Inflammatory macrophage treated with lipopolysaccharide for 4 hours (primary cell): ENCODE data around the gene RAG2.

Experiments
- DNase-seq: peaks from one replicate; pipeline ENCODE4 v3.0.0-alpha.2; 2020

The RAG2 gene

DNA sequence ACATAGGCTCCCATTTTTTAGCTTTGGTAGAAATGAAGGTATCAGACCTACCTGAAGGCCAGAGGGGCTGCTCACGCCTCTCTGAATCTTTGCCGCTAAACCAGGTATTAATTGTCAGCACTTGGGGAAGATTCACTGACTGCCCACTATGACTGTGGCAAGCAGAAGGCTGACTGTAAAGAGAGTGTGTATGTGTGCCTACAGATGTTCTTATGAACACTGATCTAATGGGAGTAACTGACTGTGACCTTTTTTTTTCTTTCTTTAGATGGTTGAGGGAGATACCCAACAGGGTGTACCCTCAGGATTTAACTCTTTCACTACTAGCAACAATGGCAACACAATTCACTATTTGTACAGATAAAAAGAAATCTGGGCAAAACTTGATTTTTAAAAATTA is at the start of gene RAG2:
Gene RAG2 (minus strand): TSS at position 186 of the 400 bp plus-strand sequence. CDS start 4,068 bp downstream, outside the sequence.
- DNase-seq = no peak

GRCh38 chr11:36638556-36638955 is 40.5 kb upstream of the RAG2 start:
- no peak for DNase-seq

GRCh38 chr11:36635066-36635862 is 37.2 kb upstream of the RAG2 start:
- DNase-seq = no peak

GRCh38 chr11:36631774-36632173 is 33.7 kb upstream of the RAG2 start:
- no peak for DNase-seq

GRCh38 chr11:36628765-36629244 is 30.8 kb upstream of the RAG2 start:
- DNase-seq = no peak

- no peak for DNase-seq
Observed at GRCh38 chr11:36628141-36628540, 30.1 kb upstream of the RAG2 start.

- DNase-seq = no peak
Observed at GRCh38 chr11:36627471-36627870, 29.4 kb upstream of the RAG2 start.

GRCh38 chr11:36627006-36627405 is 29.0 kb upstream of the RAG2 start:
- DNase-seq = no peak

DNA sequence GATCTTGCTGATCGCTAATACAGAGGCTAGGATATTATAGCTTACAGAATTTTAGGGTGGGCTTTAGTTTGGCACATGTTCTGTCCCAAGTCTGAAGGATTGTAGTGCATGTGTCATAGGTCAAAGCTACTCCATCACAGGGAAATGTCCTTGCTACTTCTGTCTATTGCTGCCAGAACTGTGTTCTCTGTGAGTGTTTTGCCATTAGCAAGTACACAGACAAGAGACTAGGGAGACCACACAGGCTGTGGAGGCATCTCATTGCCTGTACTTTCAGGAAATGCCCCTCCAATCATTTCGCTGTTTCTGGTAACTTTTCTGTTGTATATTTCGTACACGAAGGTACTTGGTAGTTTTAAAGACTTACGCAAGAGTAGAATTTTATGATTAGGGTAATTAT is 25.5 kb upstream of the RAG2 start:
- DNase-seq = no peak

GRCh38 chr11:36622431-36623136 is 24.5 kb upstream of the RAG2 start:
- peak; percentile 39 for DNase-seq

- DNase-seq = peak; percentile 53
Observed at GRCh38 chr11:36620246-36620645, 22.2 kb upstream of the RAG2 start.

DNA sequence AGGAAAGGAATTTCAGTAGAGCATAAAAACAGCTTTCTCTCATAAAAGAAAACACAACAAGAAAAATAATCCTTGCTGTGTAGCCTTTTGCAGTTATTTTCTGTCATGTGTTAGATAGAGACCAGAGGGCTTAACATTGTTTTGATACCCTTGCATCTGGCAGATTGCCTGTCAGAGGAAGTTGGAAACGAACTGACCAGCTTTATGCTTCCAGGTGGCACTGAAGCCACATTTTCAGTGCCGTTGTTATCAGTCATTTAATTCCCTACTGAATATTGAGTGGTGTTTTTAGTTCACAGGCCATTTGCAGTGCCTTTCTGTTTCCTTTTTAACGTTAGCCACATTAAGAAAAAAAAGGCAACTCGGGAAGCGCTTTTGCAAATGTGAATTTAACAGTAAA is 21.5 kb upstream of the RAG2 start:
- DNase-seq = no peak

- no peak for DNase-seq
Observed at GRCh38 chr11:36618363-36619047, 20.5 kb upstream of the RAG2 start.

DNA sequence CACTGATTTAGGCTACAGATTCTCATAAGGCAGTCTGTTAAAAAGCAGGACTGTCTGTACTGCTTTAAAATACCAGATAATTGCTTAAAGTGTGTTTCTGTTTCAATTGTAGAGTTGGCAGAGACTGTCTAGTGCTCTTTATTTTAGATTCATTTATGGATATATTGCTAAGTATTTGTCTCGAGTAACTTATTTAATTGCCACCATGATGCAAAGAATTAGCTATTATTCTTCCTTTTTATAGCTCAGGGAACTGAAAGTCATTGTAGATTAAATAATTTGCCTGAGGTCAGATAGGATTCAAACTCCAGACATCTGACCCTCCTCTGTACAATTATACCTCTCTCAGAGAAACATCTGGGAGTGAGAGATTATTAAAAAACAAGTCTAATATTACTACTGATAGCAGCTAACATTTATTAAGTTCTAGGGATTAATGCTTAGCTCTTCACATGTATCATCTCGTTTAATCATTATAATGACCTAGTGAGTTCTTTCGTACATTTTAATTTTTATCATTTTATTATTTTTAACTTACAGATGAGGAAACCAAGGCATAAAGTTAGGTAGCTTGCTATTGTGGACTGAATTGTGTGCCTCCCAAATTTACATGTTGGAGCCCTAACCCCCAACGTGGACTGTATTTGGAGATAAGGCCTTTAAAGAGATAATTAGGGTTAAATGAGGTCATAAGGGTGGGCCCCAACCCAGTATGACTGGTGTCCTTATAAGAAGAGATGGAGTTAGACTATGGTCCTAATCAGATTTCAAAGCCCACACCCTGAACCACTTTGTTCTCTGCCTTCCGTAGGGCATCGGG is 19.7 kb upstream of the RAG2 start:
- no peak for DNase-seq

DNA sequence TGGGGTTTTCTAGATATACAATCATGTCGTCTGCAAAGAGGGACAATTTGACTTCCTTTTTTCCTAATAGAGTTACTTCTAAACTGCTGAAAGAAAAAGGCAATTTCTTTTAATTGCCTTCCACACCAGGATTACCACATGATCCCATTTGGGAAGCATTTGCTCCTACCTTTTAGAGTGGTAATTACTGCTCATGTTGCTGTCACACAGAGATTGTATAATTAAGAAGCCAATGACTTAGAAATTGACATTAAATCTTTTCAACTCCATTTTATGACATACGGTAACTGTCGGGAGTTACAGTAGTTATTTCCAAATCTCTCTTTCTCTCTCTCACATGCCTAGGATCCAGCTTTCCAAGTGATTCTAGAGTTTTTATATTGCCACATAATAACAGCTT is 17.8 kb upstream of the RAG2 start:
- DNase-seq = no peak

- no peak for DNase-seq
Observed at GRCh38 chr11:36609383-36609782, 11.3 kb upstream of the RAG2 start.

- DNase-seq = no peak
Observed at GRCh38 chr11:36608491-36609199, 10.6 kb upstream of the RAG2 start.

DNA sequence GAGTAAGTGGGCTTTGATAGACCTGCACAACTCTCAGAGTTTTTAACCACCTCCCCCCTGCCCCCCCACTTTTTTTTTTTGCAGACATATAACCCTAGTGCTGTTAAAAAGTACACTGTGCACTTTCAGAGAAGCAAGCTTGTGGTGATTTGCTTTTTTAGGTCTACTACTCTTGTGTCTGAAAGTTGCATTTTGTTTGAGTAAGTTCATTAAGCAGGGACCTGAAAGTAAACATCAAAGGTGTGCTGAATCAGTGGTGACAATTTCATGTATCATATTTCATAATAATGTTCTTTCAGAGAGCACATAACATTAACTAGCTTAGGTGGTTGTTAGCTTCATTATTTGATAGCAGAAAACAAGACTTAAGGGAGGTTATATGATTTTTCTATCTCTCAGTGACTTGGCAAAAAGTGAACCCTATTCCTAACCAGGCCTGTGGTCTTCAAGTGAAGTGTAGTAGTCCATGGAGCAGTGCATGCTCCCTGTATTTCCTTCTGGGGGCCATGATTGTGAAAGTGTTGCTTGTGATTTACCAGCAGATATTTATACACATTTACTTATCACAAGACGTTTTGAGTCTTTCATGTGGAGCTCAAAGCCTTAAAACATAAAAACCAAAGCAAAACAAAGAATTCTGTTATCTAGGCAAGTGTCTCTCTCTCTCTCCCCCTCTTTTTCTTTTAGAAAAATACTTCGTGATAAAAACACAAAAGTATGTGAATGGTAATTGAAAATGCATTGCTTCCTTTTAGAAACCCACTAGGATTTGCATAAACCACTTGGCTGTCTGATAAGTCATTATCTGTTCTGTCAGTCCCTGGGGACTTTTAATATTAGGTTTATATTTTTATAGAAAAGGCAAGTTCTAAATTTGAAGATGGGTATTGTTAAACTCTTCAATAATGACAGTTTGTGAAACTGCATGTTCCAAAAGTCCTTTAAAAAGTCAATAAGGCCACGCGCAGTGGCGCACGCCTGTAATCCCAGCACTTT is 7.5 kb upstream of the RAG2 start:
- no peak for DNase-seq

DNA sequence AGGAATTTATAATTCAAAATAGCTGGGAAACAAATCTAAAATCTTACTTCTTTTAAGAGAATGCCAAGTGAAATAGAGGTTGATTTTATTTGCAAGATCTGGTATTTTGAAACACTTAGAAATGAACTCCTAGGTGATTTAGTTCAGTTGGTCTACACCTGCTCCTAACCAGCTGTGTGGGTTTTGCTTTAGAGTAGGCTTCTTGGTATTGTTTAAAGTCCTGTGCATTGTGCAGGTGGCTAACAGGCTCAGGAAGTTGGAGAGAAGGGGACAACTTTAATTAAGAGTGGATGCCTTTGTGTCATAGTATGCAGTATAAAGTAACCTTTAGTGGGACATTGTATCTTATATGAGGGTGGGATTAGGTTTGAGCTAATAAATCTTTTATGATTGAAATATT is 4.1 kb upstream of the RAG2 start:
- DNase-seq = no peak

GRCh38 chr11:36601155-36601554 is 3.1 kb upstream of the RAG2 start:
- DNase-seq = peak; percentile 48

DNA sequence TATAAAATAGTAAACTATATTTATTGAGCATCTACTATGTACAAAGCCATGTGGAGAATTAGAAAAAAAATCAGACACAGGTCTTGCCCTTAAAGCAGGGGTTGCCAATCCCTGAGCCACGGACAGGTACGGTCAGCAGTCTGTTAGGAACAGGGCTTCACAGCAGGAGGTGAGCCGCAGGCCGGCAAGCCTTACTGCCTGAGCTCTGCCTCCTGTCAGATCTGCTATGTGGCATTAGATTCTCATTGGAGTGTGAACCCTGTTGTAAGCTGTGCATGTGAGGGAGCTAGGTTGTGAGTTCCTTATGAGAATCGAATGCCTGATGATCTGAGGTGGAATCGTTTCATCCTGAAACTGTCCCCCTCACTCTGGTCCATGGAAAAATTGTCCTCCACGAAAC is 2.1 kb upstream of the RAG2 start:
- DNase-seq = no peak
